Activated CD8-positive, alpha-beta T cell treated with anti-CD3 and anti-CD28 coated beads, Interleukin-2, amount 10 ng/mL, durations not matched to agents 7 days and 5 days (primary cell): Measurements from ENCODE around the gene ZNF280A. TPM values are rescaled to one million over a fixed set of nuclear protein-coding genes. Genes with fewer than 3 reads are reported as not detected.
A peak's percentile ranks its signal among the peaks of the same experiment; 100 is the strongest.
"Not testable (repeated sequence)": the region's sequence is repeated elsewhere in the genome, so short reads cannot be mapped to it uniquely, and the experiment has no call there.

Experiments used
- ATAC-seq: fragments of 150-1000 bp; cut with Tn5 transposase; one replicate; pipeline ENCODE4 v1.10.0; 2021; ENCODE audit warnings: moderate library complexity
- CTCF ChIA-PET: fragments of 350-600 bp; sonication (Branson Sonifier 250); formaldehyde crosslinking; loops from one replicate; lab custom pipeline; 2021; ENCODE audit warnings: antibody characterized with exemption; lab: Charles Lee
- POLR2A ChIA-PET: fragments of 350-600 bp; sonication (Branson Sonifier 250); formaldehyde crosslinking; loops from one replicate; lab custom pipeline; 2021; ENCODE audit warnings: antibody characterized with exemption; lab: Charles Lee
- DNase-seq: peaks from one replicate; pipeline ENCODE4 v3.0.0-alpha.2; 2020
- H3K27ac Mint-ChIP-seq: one replicate; pipeline ENCODE4 v1.8.0; 2021; ENCODE audit warnings: mild to moderate bottlenecking, mixed read lengths
- H3K27me3 Mint-ChIP-seq: one replicate; pipeline ENCODE4 v1.8.0; 2021; ENCODE audit warnings: low read depth, mixed read lengths
- H3K36me3 Mint-ChIP-seq: one replicate; pipeline ENCODE4 v1.8.0; 2021; ENCODE audit warnings: low read depth, mixed read lengths
- H3K4me1 Mint-ChIP-seq: one replicate; pipeline ENCODE4 v1.8.0; 2021; ENCODE audit warnings: low read depth, mixed read lengths
- H3K4me3 Mint-ChIP-seq: one replicate; pipeline ENCODE4 v1.8.0; 2021; ENCODE audit warnings: mild to moderate bottlenecking, mixed read lengths
- H3K9me3 Mint-ChIP-seq: one replicate; pipeline ENCODE4 v1.8.0; 2022; ENCODE audit warnings: mixed read lengths; ENCODE audit not compliant: insufficient read depth
- total RNA-seq, 2 experiments: library from RNA; stranded (reverse); gene quantifications; one replicate each; pipeline ENCODE4 v1.2.3, GENCODE V29; 2021

Gene ZNF280A
- total RNA-seq, 2 experiments from 2014 or later, result not detected

DNA sequence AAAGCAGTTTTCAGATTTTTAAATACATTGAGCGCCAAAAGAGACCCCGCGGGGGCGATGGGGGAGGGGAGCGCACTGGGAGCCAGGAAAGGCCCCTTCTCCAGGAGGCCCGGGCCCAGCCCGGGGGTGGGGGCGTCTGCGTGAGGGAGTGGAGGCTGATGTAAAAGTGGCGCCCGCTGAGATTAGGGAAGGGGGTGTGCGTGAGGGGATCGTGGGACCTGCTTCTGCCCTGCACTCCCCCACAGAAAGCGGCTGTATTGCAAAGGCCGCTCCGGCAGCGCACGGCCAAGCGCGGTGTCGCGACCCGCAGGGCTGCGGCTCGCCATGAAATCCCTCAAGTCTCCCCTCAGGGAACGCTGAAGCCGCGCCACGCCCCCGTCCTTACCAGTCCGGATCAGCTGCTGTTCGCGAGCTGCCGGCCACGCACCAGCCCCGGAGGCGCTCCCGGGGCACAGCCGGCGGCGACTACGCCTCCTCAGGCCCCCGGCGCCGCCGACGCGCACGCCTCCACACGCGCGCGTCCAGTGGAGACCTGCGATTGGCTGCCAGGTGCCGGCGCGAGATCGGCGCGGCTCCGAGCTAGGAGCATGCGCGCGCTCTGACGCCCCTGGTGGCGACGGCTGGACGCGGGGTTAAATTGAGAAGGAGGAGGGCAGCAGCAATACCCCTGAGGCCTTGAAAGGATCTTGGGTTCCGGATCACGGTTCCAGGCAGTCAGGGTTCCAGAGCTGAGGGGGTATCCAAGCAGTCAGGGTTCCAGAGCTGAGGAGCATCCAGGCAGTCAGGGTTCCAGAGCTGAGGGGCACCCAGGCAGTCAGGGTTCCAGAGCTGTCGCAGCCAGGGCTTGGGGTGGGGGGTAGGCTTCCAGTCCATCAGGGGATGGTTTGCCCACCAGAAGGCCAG is 11.5 kb downstream of the ZNF280A start, which contains the start of gene ZNF280B:
Gene ZNF280B, minus strand, starts transcription at position 469 of the 903 bp plus-strand sequence. CDS start 19,344 bp downstream, outside the sequence.
- Mint-ChIP-seq H3K9me3 (peaks cover 8% of the 10 kb centered on the region), H3K36me3 (peaks cover 29% of the 10 kb centered on the region), H3K27me3 (peaks cover 15% of the 10 kb centered on the region), H3K27ac (peak within 1 kb of the TSS; percentile 47), H3K4me1 (peaks cover 14% of the 10 kb centered on the region), H3K4me3 (peak within 1 kb of the TSS; percentile 81)
- POLR2A ChIA-PET, result interaction anchor here (1.0 kb wide), 1 partner anchor 83 kb away, joined by 3 read pairs; no protein-coding TSS in a partner anchor
- DNase-seq (peak; percentile 89), ATAC-seq (peak; percentile 100)
- CTCF ChIA-PET, result interaction anchor here (0.7 to 2.5 kb wide), 21 partner anchors 9 to 734 kb away, joined by 3 to 13 read pairs (median 4); partner anchors contain the start of genes PRAME and ZNF280A

DNA sequence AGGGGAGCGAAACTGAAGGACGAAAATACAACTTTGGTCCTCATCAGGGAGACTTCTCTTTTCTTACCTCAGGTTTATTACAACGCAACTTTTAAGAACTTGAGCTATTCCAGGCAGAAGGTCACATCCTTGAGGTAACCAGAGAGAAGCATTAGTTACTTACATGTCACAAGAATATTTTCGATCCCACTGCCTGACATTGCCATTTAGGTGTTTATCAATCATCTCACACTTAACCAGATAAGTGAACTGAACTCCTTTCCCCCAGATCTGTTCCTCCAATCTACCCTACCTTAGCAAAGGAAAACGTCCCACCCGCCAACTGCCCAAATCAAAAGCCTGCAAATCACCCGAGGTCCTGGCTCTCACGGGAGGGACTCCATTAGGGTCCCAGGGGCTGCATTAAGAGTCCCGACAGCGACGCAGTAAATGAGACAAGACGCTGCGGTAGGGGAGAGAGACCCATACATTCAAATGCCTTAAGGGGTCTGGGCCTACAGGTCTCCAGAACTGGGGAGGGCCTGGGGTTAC is 12.3 kb downstream of the ZNF280A start:
- peaks cover 8% of the 10 kb centered on the region for H3K9me3 Mint-ChIP-seq
- ChIA-PET CTCF (interaction anchor here (0.9 to 2.5 kb wide), 6 partner anchors 12 to 238 kb away, joined by 3 to 13 read pairs (median 5); partner anchors contain the start of gene ZNF280A), POLR2A (no interaction called here)
- peak overlapping the region; percentile 81 for H3K4me3 Mint-ChIP-seq
- H3K36me3 Mint-ChIP-seq, result peaks cover 29% of the 10 kb centered on the region
- H3K27ac Mint-ChIP-seq, result no peak overlapping the region
- peaks cover 14% of the 10 kb centered on the region for H3K4me1 Mint-ChIP-seq
- ATAC-seq (no peak), DNase-seq (no peak)
- peaks cover 12% of the 10 kb centered on the region for H3K27me3 Mint-ChIP-seq

DNA sequence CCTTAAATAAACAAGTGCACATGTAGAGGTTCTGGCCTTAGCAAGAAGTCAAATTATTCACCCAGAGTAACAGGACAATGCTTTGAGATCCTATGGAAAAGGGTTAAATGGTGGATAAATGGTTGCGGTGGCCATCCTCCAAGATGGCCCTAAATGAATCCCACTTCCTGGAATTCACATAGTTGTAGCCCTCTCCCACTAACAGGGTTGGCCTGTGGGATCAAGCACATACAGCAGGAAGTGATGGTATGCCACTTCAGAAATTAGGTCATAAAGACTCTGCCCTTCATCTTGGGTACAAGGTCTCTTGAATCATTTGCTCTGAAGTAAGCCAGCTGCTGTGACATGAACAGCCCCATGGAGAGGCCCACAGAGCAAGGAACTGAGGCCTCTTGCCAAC is 13.3 kb downstream of the ZNF280A start:
- H3K4me3 Mint-ChIP-seq, result no peak overlapping the region
- ChIA-PET POLR2A (no interaction called here), CTCF (interaction anchor here (0.6 to 1.3 kb wide), 3 partner anchors 24 to 239 kb away, joined by 3 to 5 read pairs (median 3); no protein-coding TSS in a partner anchor)
- peaks cover 14% of the 10 kb centered on the region for H3K4me1 Mint-ChIP-seq
- peaks cover 8% of the 10 kb centered on the region for H3K9me3 Mint-ChIP-seq
- no peak for DNase-seq
- H3K27me3 Mint-ChIP-seq, result peaks cover 3% of the 10 kb centered on the region
- no peak for ATAC-seq
- H3K36me3 Mint-ChIP-seq, result peaks cover 29% of the 10 kb centered on the region
- no peak overlapping the region for H3K27ac Mint-ChIP-seq

DNA sequence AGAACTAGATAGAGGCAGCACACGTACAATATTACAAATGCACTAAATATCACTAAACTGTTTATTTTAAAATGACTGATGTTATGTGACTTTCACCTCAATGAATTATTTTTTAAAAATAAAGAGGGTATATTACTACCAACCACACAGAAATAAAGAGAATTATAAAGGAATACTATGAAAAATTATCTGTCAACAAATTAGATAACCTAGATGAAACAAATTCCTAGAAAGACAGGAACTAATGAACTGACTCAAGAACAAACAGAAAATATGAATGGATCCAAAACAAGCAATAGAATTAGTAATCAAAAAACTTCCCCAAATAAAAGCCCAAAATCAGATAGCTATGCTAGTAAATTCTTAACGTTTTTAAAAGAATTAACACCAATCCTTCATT is 21.8 kb downstream of the ZNF280A start:
- no peaks in the 10 kb centered on the region for H3K4me1 Mint-ChIP-seq
- H3K36me3 Mint-ChIP-seq, result peaks cover 3% of the 10 kb centered on the region
- DNase-seq (no peak), ATAC-seq (no peak)
- ChIA-PET CTCF (no interaction called here), POLR2A (no interaction called here)
- H3K27me3 Mint-ChIP-seq, result no peaks in the 10 kb centered on the region
- H3K9me3 Mint-ChIP-seq, result no peaks in the 10 kb centered on the region
- no peak overlapping the region for H3K4me3 Mint-ChIP-seq
- no peak overlapping the region for H3K27ac Mint-ChIP-seq

DNA sequence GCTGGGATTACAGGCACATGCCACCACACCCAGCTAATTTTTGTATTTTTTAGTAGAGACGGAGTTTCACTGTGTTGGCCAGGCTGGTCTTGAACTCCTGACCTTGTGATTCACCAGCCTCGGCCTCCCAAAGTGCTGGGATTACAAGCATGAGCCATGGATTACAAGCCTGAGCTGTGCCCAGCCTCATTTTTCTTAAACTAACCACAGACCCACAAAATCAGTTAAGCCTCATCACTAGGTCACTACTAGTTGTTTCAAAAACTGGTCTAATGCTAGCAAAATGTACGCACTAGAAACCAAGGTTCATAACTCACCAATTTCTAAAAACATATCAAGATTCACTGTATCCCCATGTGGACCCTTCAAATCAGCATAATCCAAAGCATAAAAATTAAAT is 28.5 kb downstream of the ZNF280A start:
- CTCF ChIA-PET, H3K27me3 Mint-ChIP-seq, DNase-seq, H3K9me3 Mint-ChIP-seq, H3K27ac Mint-ChIP-seq, ATAC-seq, H3K4me1 Mint-ChIP-seq, H3K4me3 Mint-ChIP-seq, POLR2A ChIA-PET: not testable (repeated sequence)
- peaks cover 17% of the 10 kb centered on the region for H3K36me3 Mint-ChIP-seq

DNA sequence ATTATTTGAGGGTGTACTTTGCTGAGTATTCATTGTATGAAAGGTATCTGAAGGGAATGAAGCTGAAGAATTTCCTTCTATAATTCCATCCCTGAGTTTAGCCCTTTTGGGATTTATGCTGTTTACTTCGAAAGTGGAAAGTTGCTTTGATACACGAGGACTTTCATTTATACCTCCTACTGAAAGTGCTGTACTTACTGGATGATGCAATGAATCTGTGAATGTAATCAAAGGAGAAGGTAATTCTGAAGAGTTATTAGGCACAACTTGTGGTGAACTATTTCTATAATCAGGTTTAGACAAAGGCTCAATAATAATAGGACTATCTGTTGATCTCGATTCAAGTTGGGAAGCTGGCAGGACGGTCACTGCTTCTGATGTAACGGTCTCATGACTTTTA is 31.3 kb downstream of the ZNF280A start:
- Mint-ChIP-seq H3K9me3 (no peaks in the 10 kb centered on the region), H3K27me3 (no peaks in the 10 kb centered on the region), H3K4me1 (no peaks in the 10 kb centered on the region), H3K27ac (no peak overlapping the region), H3K36me3 (peaks cover 21% of the 10 kb centered on the region), H3K4me3 (no peak overlapping the region)
- DNase-seq (no peak), ATAC-seq (no peak)
- POLR2A ChIA-PET, result no interaction called here
- CTCF ChIA-PET, result interaction anchor here (1.6 kb wide), 1 partner anchor 20 kb away, joined by 5 read pairs; the partner anchor contains the start of gene ZNF280B

DNA sequence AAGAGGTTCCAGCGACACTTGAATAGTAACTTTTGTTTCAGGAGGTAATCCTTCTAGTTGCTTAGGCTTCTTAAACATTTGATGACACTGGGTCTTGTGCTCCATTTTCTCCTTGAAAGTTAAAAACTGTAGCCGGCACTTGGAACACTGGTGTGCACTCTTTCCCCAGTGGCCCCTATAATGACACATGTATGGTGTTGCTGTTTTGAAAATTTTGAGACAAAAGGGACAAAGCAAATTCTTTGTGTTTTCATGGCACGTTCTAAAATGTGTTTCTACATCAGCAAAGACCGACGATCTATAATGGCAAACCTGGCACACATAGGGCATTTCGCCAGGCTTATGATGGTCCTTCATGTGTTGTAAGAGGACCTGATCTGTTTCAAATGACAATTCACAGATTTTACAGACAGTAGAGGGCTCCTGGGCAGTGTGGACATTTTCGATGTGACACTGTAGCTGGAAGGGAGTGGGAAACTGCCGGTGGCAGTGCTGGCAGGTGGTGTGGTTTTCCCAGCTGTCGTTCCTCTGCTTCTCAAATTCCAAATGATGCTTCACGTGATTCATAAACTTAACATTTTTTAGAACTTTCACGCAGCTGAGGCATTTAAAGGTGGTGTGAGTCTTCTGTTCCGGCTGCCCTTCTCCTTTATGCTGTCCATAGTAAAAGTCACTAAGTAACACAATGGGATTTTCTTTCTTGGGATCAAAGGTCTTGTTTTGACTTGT is 32.0 kb downstream of the ZNF280A start:
- ATAC-seq (no peak), DNase-seq (no peak)
- no peak overlapping the region for H3K27ac Mint-ChIP-seq
- no peaks in the 10 kb centered on the region for H3K27me3 Mint-ChIP-seq
- no peaks in the 10 kb centered on the region for H3K4me1 Mint-ChIP-seq
- POLR2A ChIA-PET, result no interaction called here
- peaks cover 17% of the 10 kb centered on the region for H3K36me3 Mint-ChIP-seq
- CTCF ChIA-PET, result no interaction called here
- H3K9me3 Mint-ChIP-seq, result no peaks in the 10 kb centered on the region
- no peak overlapping the region for H3K4me3 Mint-ChIP-seq

DNA sequence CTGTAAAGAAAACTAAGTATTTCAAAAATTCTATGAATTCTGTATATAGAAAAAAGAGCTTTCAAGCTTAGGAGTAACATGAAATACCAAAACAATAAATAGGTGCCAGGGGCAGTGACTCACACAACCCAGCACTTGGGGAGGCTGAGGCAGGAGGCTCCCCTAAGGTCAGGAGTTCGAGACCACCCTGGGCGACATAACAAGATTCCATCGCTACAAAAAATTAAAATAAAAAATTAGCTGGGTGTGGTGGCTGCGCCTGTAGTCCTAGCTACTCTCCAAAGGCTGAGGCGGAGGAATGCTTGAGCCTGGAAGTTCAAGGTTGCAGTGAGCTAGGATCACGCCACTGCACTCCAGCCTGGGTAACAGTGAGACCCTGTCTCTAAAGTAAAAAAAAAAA is 33.0 kb downstream of the ZNF280A start:
- Mint-ChIP-seq H3K36me3 (peaks cover 15% of the 10 kb centered on the region), H3K27ac (no peak overlapping the region), H3K4me3 (no peak overlapping the region), H3K4me1 (no peaks in the 10 kb centered on the region), H3K9me3 (no peaks in the 10 kb centered on the region), H3K27me3 (no peaks in the 10 kb centered on the region)
- DNase-seq, result no peak
- no peak for ATAC-seq
- POLR2A ChIA-PET, result no interaction called here
- CTCF ChIA-PET, result interaction anchor here (0.8 to 1.5 kb wide), 4 partner anchors 17 to 130 kb away, joined by 3 to 7 read pairs (median 4); partner anchors contain the start of gene ZNF280B

DNA sequence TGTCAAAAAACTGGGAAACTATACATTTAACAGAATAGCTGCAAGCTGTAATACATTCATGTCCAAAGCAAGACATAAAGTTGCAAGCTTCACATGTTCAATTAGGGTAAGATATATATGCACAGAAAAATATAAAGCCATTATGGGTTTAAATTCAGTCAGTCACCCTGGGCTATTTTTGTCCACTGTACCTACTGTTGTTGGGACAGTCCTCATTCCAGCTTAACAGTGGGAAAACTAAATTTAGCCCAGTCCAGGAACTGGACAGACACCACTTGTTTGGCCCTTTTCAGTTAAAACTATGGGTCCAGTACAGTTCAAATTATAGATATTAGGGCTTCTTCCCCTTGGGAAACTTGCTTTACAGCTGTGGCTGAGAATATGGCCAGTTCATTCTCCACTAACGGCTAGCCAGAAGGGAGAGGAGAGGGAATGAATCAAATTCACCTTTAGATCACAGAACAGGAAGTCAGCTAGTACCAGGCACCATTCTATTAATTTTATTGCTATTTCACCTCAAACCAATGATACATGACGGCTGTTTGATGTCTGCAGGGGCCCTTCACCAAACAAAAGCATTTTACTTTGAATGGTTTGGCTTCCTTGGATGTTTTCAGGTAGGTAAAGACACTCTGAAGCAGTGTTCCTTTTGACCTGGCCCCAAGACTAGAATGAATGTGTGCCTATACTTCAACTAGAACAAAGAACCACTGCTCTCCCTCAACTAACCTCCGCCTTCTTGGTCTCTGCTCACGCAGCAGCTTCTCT is 33.8 kb downstream of the ZNF280A start:
- H3K9me3 Mint-ChIP-seq, result no peaks in the 10 kb centered on the region
- POLR2A ChIA-PET, result no interaction called here
- no peaks in the 10 kb centered on the region for H3K27me3 Mint-ChIP-seq

DNA sequence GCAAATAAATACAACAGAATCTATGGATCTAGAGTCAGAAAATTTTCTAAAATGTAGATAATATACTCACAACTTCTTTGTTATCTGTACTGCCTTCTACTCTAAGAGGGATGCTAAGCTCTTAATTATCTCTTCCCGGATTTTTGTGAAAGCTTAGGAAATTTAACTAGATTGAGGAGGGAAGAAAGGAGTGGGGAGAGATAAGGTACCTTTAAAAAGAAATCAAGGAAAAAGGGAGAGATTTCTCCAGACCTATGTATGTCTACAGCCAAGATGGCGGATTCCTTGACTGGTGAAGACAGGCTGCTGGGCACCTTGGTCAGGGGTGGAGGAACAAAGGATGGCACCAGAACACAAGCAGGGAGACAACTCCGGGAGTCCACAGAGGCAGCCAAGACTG is 34.5 kb downstream of the ZNF280A start:
- Mint-ChIP-seq H3K4me3 (no peak overlapping the region), H3K4me1 (no peaks in the 10 kb centered on the region), H3K36me3 (peaks cover 14% of the 10 kb centered on the region), H3K27me3 (no peaks in the 10 kb centered on the region), H3K9me3 (no peaks in the 10 kb centered on the region), H3K27ac (no peak overlapping the region)
- DNase-seq (no peak), ATAC-seq (no peak)
- POLR2A ChIA-PET, result no interaction called here
- CTCF ChIA-PET, result interaction anchor here (1.0 kb wide), 1 partner anchor 143 kb away, joined by 3 read pairs; no protein-coding TSS in a partner anchor

More for the DNA sequence above, 33.8 kb downstream of the ZNF280A start:
- ATAC-seq (no peak), DNase-seq (no peak)
- Mint-ChIP-seq H3K36me3 (peaks cover 14% of the 10 kb centered on the region), H3K4me1 (no peaks in the 10 kb centered on the region), H3K4me3 (no peak overlapping the region), H3K27ac (no peak overlapping the region)
- CTCF ChIA-PET, result interaction anchor here (0.8 to 1.5 kb wide), 5 partner anchors 18 to 143 kb away, joined by 3 to 7 read pairs (median 4); partner anchors contain the start of gene ZNF280B

DNA sequence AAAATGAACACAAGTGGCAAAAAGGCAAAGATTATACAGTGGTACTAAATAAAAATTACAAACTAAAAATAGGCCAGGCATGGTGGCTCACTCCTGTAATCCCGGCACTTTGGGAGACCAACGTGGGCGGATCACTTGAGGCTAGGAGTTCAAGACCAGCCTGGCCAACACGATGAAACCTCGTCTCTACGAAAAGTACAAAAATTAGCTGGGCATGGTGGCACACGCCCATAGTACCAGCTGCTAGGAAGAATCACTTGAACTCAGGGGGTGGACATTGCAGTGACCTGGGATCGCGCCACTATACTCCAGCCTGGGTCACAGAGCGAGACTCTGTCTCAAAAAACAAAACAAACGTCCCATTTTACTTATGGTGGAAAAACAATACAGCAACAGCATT is 36.0 kb downstream of the ZNF280A start:
- H3K4me3 Mint-ChIP-seq, result no peak overlapping the region

More for the DNA sequence above, 36.0 kb downstream of the ZNF280A start:
- no peak overlapping the region for H3K27ac Mint-ChIP-seq
- ATAC-seq (no peak), DNase-seq (no peak)
- CTCF ChIA-PET, result interaction anchor here (0.8 to 1.2 kb wide), 2 partner anchors 20 to 25 kb away, joined by 3 read pairs; partner anchors contain the start of gene ZNF280B
- H3K36me3 Mint-ChIP-seq, result peaks cover 14% of the 10 kb centered on the region
- POLR2A ChIA-PET, result no interaction called here
- H3K4me1 Mint-ChIP-seq, result no peaks in the 10 kb centered on the region
- H3K27me3 Mint-ChIP-seq, result no peaks in the 10 kb centered on the region
- H3K9me3 Mint-ChIP-seq, result no peaks in the 10 kb centered on the region
